Measurements from ENCODE around the gene NTRK2.

Gene NTRK2

GRCh38 chr9:84851935-84852585, 182.5 kb downstream of the NTRK2 start:
- no peak for DNase-seq (ENCODE audit: low spot score)

GRCh38 chr9:84852617-84853301, 183.2 kb downstream of the NTRK2 start:
- DNase-seq (ENCODE audit: low spot score), result no peak

DNA sequence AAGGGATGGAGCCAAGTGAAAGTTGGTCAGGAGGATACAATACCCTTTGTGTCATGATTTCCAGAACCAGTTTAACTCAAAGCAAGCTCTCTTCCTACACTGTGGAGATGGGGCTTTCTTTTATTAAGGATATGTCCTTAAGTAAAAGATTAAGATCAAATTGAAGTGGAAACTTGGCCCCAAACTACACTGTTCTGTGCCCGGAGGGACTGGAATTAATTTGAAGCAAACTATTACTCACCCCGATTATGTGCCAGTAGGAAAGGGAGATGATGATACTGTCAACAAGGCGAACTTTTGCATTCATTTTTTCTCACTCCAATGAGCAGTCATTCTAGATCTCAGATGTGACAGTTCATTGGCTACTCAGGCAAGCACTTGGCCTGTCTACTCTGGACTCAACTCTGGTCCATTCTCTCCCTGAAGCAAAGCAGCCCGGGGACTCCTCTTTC, 186.7 kb downstream of the NTRK2 start:
- DNase-seq (ENCODE audit: low spot score), result no peak

DNA sequence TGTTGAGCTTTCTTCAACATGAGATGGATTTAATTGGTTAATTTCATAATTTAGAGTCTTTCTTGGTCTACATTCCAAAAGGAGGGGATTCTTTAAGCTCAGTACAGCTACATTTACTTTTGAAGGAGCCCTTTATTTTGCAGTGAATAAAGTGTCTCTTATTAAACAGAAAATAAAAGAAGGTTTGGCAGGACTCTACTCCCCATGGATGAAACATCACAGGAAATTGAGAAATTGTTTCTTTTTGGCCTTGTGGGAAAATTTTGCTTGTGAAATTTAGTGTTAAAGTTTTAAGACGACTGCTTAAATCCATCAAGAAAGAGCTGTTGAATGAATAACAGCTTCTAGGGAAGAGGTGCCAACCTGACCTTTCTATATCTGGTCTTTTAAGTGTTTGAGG, 187.7 kb downstream of the NTRK2 start:
- no peak for DNase-seq (ENCODE audit: low spot score)

- no peak for DNase-seq (ENCODE audit: low spot score)
Measured at GRCh38 chr9:84858364-84858763, 188.8 kb downstream of the NTRK2 start.

DNA sequence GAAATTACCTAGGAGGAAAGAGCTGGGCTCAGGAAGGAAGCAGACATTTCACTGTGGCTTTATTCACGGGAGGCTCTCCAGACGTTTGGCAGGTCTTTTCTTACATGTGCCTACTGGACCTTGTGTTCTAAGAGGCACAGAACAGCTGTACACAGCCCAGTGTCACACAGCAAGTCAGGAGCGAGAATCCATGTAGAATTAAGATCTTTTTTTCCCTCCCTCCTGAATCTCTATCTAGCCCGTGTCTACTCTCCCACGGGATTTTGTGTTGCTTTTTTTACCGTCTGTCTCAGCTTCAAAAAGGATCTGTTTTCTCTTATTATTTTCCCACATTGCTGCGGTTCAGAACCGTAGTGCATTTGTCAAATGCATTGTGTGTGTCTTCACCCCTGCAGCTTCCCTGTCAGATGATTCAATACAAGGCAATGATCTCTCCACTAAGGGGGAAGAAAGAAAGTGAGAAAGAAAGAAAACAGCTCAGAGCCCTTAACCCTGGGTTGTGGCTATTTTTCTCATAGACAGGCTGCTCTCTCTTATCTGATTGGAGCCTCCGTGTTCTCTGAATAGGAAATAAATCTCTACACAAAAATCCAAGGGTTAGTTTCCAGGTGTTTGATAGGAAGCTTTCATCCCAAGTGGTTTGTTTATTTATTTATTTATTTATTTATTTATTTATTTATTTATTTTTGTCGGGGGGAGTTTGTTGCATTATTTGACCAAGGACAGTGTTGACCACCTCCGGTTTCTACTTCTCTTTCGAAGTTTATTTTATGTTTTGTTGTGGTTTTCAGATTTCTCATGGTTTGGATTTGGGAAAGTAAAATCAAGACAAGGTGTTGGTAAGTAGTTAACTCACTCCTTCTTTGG, 191.0 kb downstream of the NTRK2 start:
- no peak for DNase-seq (ENCODE audit: low spot score)

GRCh38 chr9:84861455-84861854, 191.9 kb downstream of the NTRK2 start:
- DNase-seq (ENCODE audit: low spot score), result no peak

- DNase-seq (ENCODE audit: low spot score), result no peak
Measured at GRCh38 chr9:84862308-84862707, 192.8 kb downstream of the NTRK2 start.

DNA sequence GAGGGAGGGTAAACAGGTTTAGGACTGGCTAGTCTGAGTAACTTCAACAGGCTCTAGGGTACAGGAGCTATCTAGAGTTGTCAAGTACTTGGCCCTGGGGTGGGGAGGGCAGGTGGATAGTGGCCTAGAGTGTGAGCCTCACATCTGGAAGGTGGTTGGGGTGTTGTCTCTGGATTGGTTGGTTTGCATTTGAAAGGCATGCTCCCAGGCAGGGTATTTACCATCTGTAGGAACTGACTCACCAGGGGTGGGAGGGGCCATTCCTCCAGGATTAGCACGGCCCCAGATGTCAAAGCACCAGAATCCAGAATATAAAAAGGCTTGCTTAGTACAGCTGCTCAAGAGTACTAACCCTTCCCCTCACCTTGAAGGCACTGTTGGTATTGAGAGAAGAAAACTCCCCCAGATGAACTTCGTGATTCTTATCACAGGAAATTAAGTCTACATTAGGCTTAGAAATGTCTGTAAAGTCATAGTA, 193.3 kb downstream of the NTRK2 start:
- no peak for DNase-seq (ENCODE audit: low spot score)

GRCh38 chr9:84863372-84863771, 193.8 kb downstream of the NTRK2 start:
- DNase-seq (ENCODE audit: low spot score), result no peak

- DNase-seq (ENCODE audit: low spot score), result no peak
Measured at GRCh38 chr9:84866396-84867175, 197.1 kb downstream of the NTRK2 start.

- DNase-seq (ENCODE audit: low spot score), result no peak
Measured at GRCh38 chr9:84867186-84867585, 197.7 kb downstream of the NTRK2 start.

- no peak for DNase-seq (ENCODE audit: low spot score)
Measured at GRCh38 chr9:84869091-84869490, 199.6 kb downstream of the NTRK2 start.

- DNase-seq (ENCODE audit: low spot score), result no peak
Measured at GRCh38 chr9:84871983-84872382, 202.5 kb downstream of the NTRK2 start.

GRCh38 chr9:84874022-84874421, 204.5 kb downstream of the NTRK2 start:
- no peak for DNase-seq (ENCODE audit: low spot score)

GRCh38 chr9:84874596-84874995, 205.1 kb downstream of the NTRK2 start:
- DNase-seq (ENCODE audit: low spot score), result no peak

DNA sequence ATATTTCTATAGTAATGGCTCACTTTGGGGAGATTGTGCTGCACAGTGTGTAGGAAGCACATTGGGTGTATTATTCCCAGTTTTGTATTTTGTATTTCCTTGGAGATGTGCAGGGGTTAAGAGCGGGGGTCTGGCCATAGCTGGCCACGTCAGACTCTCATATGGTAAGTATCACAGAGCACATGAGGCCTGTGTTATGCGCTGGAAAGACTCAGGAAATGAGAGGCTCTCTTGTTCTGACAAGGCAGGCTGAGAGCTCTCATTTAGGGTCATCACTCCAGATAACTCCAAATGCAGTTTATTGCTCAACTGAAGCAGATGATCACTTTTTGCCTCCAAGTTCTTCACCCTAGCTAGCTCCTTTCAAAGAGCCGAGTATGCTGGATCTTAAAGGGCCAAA, 205.7 kb downstream of the NTRK2 start:
- DNase-seq (ENCODE audit: low spot score), result no peak

- no peak for DNase-seq (ENCODE audit: low spot score)
Measured at GRCh38 chr9:84879631-84880030, 210.1 kb downstream of the NTRK2 start.

DNA sequence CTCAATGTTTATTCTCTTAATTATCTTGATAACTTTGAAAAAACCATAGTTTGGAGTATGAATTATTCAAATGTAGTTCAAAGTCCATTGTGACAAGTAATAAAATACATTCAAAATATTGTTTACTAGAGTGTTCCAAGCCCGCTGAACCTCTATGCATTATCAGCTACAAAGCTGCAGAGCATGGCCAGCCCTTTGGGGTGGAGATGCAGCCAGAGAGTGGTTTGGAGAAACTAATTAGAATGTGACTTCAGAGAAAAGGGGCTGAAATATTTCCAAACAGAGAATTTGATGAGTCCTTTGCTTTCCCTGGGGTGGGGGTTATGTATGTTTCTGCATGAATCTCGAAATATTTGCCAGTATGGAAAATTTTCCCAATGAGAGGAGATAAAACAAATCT, 211.3 kb downstream of the NTRK2 start:
- DNase-seq (ENCODE audit: low spot score), result no peak

- no peak for DNase-seq (ENCODE audit: low spot score)
Measured at GRCh38 chr9:84886866-84887265, 217.3 kb downstream of the NTRK2 start.

DNA sequence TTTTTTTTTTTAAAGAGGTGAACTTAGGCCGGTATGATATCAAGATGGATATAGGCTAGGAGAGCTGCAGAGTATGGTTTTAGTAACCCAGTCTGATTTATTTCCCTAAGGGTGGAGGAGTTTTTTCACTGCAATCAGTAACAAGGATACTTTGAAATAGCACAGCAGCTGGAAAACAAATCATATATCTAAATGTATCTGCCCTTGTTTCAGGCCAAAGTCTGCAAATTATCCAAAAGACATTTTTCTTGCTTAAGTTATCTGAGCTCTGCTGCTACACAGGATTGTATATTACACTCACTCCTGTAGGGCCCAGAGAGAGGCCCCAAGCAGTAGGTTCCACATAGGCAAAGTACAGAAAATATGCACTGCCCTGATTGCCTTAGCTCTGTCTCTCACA, 222.4 kb downstream of the NTRK2 start:
- no peak for DNase-seq (ENCODE audit: low spot score)

Measured in germinal center (tissue), 1 donor.